Ishikawa (cell line): Measurements from ENCODE around the gene PNLIPRP2.

Experiments used
- EP300 ChIP-seq: IDR thresholded peaks from 2 replicates; pipeline ENCODE4 v1.6.1; 2012; ENCODE audit warnings: borderline replicate concordance
- FOXM1 ChIP-seq: IDR thresholded peaks from 2 replicates; pipeline ENCODE4 v1.6.1; 2012; ENCODE audit warnings: low read depth, borderline replicate concordance
- NFIC ChIP-seq: IDR thresholded peaks from 2 replicates; pipeline ENCODE4 v1.6.1; 2012
- TCF12 ChIP-seq: IDR thresholded peaks from 2 replicates; pipeline ENCODE4 v1.6.1; 2012; ENCODE audit warnings: low read depth
- YY1 ChIP-seq: IDR thresholded peaks from 2 replicates; pipeline ENCODE4 v1.6.1; 2012; ENCODE audit warnings: low read depth
- TF ChIP-seq, protein P1 (sequence below): IDR thresholded peaks from 2 replicates; pipeline ENCODE4 v1.6.1; 2012
- TF ChIP-seq, protein P2 (sequence below): IDR thresholded peaks from 2 replicates; pipeline ENCODE4 v1.6.1; 2012; ENCODE audit warnings: low read depth, mild to moderate bottlenecking

DNA sequence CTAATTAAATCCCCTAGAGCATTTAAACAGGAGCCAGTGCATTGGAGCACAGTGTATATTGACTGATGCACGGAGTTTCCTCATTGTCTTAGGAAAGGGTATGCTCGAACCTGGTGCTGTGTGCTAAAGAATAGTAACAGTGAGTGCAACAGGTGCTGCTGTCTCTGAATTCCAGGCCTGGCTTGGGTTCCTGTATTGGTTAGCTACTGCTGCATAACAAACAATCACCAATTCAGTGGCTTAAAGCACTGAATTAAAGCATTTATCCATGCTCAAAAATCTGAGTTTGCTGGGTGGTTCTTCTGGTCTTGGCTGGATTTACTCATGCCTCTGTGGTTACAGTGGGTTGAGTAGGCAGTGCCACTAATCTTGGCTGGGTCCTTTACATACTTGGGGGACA lies 31.8 kb upstream of the PNLIPRP2 start:
- TF ChIP-seq, protein P1, sequence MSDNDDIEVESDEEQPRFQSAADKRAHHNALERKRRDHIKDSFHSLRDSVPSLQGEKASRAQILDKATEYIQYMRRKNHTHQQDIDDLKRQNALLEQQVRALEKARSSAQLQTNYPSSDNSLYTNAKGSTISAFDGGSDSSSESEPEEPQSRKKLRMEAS, result no peak
- no peak for TF ChIP-seq NFIC
- no peak for TF ChIP-seq EP300
- TF ChIP-seq, protein P2, sequence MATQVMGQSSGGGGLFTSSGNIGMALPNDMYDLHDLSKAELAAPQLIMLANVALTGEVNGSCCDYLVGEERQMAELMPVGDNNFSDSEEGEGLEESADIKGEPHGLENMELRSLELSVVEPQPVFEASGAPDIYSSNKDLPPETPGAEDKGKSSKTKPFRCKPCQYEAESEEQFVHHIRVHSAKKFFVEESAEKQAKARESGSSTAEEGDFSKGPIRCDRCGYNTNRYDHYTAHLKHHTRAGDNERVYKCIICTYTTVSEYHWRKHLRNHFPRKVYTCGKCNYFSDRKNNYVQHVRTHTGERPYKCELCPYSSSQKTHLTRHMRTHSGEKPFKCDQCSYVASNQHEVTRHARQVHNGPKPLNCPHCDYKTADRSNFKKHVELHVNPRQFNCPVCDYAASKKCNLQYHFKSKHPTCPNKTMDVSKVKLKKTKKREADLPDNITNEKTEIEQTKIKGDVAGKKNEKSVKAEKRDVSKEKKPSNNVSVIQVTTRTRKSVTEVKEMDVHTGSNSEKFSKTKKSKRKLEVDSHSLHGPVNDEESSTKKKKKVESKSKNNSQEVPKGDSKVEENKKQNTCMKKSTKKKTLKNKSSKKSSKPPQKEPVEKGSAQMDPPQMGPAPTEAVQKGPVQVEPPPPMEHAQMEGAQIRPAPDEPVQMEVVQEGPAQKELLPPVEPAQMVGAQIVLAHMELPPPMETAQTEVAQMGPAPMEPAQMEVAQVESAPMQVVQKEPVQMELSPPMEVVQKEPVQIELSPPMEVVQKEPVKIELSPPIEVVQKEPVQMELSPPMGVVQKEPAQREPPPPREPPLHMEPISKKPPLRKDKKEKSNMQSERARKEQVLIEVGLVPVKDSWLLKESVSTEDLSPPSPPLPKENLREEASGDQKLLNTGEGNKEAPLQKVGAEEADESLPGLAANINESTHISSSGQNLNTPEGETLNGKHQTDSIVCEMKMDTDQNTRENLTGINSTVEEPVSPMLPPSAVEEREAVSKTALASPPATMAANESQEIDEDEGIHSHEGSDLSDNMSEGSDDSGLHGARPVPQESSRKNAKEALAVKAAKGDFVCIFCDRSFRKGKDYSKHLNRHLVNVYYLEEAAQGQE, result no peak
- TF ChIP-seq YY1, result no peak
- TF ChIP-seq FOXM1, result no peak
- no peak for TF ChIP-seq TCF12
